Vagina (tissue), 2 donors: ENCODE measurements around the gene MRPS31.

ENCODE experiments used
- POLR2A ChIP-seq, 2 donors: fragments of 450-650 bp; IDR thresholded peaks; one replicate each; pipeline ENCODE4 v1.6.1; 2017; ENCODE audit warnings: antibody characterized with exemption in 2 of 2, mild to moderate bottlenecking in 2 of 2, moderate library complexity in 2 of 2
- POLR2AphosphoS5 ChIP-seq, 2 donors: sonication (generic); formaldehyde crosslinking; IDR thresholded peaks; one replicate each; pipeline ENCODE4 v1.9.0; 2017; ENCODE audit warnings: antibody characterized with exemption in 2 of 2, mild to moderate bottlenecking in 2 of 2, low read depth in 1 of 2; ENCODE audit not compliant: insufficient read depth in 1 of 2
- TF ChIP-seq, protein P1 (sequence below), 3 experiments: fragments of 450-650 bp in 2 of 3; fragments of 200-600 bp in 1 of 3; sonication (generic) in 1 of 3; IDR thresholded peaks; one replicate each; pipeline ENCODE4 v1.5.1; 2017 to 2019; ENCODE audit warnings: antibody characterized with exemption in 3 of 3, mild to moderate bottlenecking in 2 of 3, moderate library complexity in 2 of 3

DNA sequence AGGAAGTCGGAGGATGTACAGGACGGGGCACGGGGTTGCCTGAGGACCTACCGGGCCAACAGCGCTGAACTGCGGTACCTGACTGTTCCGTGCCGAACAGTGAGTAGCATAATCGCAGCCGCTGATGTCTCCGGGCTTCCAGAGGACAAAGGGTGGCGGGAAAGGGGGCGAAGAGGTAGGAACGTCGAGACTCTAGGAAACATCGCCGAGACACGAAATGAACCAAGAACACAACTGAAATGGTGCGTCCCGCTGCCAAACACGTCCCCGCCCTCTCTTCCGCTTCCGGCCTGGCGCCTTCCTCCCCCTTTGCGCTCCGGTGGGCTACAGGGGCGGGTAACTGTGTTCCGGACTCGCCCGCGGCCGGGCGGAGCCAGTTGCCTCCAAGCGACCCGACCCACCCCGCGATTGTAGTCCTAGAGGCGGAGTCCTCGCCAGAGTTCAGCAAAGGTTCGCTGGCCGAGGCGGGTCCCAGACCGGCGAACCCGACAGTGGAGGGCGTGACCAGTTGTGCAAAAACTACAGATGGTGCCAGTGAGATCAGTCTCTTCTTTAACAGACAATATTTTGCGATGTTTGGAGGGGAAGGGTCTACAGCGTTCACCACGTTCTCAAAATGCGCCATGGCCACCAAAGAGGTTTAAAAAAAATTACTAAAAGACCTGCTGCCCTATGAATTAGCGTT lies at the start of gene MRPS31:
- peak in 1 of 2 donors; percentile 5 for TF ChIP-seq POLR2A (IDR thresholded peaks at IDR 0.05)
- TF ChIP-seq, protein P1, sequence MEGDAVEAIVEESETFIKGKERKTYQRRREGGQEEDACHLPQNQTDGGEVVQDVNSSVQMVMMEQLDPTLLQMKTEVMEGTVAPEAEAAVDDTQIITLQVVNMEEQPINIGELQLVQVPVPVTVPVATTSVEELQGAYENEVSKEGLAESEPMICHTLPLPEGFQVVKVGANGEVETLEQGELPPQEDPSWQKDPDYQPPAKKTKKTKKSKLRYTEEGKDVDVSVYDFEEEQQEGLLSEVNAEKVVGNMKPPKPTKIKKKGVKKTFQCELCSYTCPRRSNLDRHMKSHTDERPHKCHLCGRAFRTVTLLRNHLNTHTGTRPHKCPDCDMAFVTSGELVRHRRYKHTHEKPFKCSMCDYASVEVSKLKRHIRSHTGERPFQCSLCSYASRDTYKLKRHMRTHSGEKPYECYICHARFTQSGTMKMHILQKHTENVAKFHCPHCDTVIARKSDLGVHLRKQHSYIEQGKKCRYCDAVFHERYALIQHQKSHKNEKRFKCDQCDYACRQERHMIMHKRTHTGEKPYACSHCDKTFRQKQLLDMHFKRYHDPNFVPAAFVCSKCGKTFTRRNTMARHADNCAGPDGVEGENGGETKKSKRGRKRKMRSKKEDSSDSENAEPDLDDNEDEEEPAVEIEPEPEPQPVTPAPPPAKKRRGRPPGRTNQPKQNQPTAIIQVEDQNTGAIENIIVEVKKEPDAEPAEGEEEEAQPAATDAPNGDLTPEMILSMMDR (IDR thresholded peaks at IDR 0.05), result peak in 1 of 3 experiments; percentile 17
- peak; percentile 81 to 91 for TF ChIP-seq POLR2AphosphoS5 (IDR thresholded peaks at IDR 0.05; ENCODE audit: insufficient read depth in 1 of 2, low read depth in 1 of 2)
